Kidney glomerular epithelial cell (primary cell): ENCODE measurements around the gene RAD51B.
"Not testable (repeated sequence)": the region's sequence is repeated elsewhere in the genome, so short reads cannot be mapped to it uniquely, and the experiment has no call there.

Experiments
- DNase-seq: peaks from one replicate; lab custom pipeline; 2025; lab: John Stamatoyannopoulos, UW

Gene RAD51B

DNA sequence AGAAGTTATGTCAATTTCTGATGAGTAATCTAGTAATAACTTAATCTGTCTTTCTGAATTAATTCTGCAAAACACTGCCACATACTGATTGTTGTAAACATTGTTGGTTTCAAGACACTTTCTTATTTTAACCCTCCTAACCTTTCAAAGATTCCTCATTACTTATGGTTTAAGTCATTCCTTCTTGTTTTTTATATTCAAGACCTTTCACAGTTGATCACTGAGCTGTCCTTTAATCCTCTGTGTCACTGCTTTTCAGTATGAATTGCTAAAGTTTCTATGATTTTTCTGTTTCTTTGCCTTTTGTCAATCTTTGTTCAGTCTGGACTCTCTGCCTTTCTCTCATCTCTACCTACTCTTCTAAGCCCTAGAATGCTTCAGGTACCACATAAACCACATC, 164.7 kb downstream of the RAD51B start:
- DNase-seq: no peak

DNA sequence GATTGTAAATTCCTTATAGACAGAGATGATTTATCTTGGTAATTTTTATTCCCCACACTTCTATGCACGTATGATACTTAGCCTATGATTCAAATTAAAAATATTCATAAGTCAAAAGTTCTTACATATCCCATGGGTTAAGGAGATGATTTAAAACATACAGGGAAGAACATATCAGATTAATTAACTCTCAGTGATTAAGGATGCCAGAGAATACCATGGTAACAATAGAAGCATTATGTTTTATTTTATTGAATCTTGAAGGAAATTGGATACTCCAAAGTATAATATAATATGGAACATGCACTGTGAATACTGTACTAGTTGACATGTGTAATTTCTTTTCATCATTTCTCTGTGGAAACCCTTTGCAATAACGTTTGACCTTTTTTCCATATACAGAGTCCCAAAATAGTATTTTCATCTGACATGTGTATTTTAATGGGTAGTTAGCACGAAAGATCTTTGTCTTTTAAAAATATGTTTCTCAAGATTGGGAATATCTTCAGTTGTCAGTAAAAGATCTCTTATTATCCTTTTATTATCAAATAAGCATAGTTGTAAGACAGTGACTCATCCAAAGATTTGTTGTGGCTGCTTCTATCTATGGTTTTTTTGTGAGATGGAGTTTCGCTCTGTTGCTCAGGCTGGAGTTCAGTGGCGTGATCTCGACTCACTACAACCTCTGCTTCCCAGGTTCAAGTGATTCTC, 166.7 kb downstream of the RAD51B start:
- DNase-seq: no peak

GRCh38 chr14:67987606-67988005, 168.0 kb downstream of the RAD51B start:
- DNase-seq: peak; percentile 66

GRCh38 chr14:67988210-67988609, 168.6 kb downstream of the RAD51B start:
- not testable (repeated sequence) for DNase-seq

DNA sequence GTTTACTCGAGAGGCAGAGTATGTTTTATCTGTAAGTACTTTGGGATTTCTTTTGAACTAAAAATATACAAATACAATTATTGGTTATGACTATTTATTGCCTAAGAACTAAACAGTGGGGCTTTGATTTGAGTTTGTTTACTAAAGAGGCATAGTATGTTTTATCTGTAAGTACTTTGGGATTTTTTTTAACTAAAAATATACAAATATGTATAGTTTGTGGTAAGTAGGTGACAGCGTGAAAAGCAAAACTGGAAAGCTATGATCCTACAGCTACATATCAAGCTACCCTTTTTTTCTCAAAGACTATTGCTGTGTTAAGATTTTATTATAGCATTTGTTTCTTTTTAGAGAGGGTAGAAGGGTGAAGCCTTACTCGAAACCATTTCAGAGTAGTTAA, 171.0 kb downstream of the RAD51B start:
- DNase-seq: no peak

GRCh38 chr14:67994531-67994930, 175.0 kb downstream of the RAD51B start:
- no peak for DNase-seq

DNA sequence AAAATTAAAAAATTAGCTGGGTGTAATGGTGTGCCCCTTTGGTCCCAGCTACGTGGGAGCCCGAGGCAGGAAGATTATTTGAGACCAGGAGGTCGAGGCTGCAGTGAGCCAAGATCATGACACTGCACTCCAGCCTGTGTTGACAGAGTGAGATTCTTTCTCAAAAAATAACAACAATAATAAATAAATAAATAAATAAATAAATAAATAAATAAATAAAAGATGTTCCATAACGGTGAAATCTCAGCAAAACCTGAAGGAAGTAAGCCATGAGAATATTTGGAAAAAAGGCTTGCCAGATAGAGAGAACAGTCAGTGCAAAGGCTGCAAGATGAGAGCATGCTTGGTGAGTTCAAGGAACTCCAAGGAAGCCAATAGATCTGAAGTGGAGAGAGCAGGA, 176.7 kb downstream of the RAD51B start:
- no peak for DNase-seq

DNA sequence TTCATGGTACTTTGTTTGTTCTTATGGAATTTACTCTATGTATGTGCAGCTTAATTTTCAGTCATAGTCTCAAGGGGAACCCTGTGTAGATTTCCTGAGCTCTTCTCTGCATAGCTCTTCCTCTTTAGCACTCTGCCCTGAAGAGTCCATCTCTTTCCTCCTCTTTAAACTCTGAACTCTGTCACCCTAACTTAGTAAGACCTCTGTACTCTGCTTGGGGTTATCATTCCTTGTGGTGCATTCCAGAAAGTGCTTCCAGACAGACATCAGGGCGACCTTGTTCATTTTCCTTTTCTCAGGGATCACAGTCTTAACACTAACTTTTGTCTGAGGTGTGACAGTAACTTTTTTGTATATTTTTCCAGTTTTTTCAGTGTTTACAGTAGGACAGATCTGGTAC, 179.3 kb downstream of the RAD51B start:
- no peak for DNase-seq

GRCh38 chr14:67999290-67999689, 179.7 kb downstream of the RAD51B start:
- no peak for DNase-seq

DNA sequence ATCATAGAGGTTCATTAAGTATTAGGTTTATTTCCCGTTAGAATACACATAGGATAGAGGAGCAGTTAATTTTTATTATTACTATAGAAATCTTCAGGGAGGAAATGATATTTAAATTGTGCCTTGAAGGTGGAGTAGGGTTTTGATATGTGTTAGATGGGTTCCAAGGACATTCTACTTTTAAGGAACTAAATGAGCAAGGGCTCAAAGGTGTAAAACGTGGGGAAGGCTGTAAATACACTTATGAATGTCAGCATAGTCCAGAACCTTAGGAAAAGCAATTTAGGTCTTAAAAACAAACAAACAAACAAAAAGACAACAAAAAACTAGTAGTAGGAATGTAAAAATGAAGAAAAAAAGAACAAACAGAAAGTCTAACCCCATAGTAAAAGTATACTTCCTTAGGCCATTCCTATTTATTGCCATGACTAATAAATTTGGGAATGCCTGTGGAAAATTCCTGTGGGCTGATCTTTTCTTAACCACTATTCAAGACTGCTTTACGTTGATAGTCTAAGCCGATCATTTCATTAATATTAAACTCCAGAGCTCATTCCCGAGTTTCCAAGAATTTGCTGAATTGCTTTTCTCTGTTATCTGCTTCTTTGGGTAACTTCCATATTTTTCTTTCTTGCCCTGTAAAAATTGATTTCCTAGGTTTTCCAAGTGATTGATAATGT, 180.3 kb downstream of the RAD51B start:
- peak; percentile 93 for DNase-seq

DNA sequence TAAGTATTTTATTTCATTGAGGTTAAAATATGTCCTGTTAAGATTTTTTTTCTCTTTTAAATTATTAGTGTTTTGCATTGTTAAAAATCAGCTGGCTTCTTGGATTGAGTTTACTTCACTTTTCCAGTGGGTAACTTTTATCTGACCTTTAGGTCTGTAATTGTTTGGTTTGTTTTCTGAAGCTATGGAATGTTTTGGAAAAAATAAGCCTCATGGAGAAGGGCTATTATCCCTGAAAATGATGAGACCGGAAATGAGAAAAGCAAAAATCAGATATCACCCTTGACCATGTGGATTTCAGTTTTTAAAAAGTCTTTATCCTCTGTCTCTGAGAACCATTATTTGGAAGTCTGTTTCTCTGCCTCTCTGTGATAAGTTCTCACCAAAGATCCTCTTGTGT, 180.9 kb downstream of the RAD51B start:
- peak; percentile 31 for DNase-seq

- DNase-seq: no peak
These were observed 188.9 kb downstream of the RAD51B start for GRCh38 chr14:68008491-68008890.

DNA sequence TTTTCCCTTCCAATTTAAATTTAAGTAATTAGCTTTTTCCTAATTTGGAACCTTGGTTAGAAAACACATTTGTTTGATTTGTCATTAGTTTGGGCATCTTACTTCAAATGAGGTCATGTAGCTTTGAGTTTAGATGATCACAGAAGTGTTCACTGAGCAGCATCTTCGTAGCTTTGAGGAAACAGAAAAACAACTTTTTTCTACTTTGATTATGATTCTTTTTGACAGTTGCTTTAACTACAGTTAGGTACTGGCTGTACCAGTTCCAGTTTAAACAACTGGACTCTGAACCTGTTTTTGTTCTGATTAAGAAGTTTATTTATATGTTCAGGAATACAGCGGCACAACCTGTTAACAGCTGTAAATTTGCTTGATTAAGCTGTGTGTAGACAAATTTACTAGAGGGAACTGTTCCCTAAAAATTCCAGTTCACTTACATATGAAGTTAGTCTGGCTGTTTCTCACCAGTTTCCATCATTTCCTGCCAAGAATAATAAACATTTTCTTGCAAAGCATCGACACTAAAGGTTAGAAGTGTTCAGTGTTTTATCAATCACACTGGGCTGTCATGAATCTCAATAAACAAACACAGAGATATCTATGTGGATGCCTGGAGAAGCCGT, 191.9 kb downstream of the RAD51B start:
- peak; percentile 29 for DNase-seq

DNA sequence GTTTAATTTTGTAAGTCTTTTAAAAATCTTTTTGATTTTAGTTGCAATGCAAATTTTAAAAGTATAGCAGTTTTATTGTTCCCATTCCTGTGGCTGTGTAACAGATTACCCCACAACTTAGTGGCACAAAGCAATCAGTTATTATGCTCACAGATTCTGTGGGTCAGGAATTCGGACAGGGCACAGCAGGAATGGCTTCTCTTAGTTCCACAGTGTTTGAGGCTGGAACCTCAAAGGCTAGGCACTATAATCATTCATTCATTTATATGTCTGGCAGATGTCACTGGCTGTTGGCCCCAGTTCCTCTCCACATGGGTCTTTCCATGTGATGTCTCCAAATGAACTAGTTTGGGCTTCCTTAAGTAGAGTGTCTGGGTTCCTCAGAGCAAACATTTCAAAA, 193.3 kb downstream of the RAD51B start:
- no peak for DNase-seq

DNA sequence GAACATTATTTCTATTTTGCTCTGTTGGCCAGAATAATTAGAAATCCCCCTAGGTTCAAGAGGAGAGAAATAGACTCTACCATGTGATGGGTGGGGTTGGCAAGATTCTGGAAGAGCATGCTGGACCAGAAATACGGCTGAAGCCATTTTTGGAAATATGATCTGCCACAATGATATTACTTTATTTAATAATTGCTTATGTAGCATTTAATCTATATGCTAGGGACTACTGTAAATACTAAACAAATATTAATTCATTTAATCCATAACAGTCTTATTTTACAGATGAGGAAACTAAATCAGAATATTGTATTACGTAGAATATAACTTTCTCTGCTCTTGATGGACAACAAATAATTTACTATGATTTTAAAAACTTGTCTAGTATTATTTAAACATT, 193.7 kb downstream of the RAD51B start:
- DNase-seq: no peak

GRCh38 chr14:68014771-68015170, 195.2 kb downstream of the RAD51B start:
- DNase-seq: no peak

GRCh38 chr14:68015356-68016254, 196.0 kb downstream of the RAD51B start:
- peak; percentile 11 for DNase-seq

GRCh38 chr14:68016255-68016914, 196.8 kb downstream of the RAD51B start:
- peak; percentile 14 for DNase-seq

- DNase-seq: no peak
These were observed 199.0 kb downstream of the RAD51B start for GRCh38 chr14:68018598-68018997.

- no peak for DNase-seq
These were observed 200.9 kb downstream of the RAD51B start for GRCh38 chr14:68020493-68020892.

DNA sequence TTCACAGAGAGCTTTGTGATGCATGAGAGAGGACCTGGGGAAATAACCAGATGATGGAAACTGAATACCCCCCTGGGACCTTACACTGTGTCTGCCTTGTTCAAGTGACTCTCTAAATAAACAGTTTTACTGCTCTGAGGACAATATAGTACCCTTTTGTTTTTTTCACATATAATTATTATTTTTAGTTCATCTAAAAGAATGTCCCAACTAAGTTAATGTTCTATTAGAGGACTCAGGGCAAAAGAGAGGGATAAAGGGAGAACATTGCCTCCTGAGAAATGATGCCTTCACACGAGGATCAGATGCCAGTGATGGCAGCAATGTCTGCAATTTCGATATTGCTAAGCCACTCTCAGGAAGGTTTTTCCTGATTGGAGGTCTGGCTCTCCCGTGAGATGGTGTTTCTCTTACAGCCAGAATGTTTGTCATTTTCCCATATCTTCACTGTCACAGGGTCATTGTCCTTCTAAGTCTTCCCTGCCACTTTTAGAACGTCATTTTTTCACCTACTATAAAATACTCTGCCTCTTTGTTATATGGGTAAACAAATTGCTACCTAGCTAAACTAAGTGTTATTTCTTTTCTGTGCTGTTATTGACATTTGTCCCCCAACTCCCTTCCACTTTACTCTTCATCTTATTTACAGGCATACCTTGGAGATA, 201.6 kb downstream of the RAD51B start:
- DNase-seq: no peak
